Endothelial cell of umbilical vein (primary cell): Measurements from ENCODE around the gene DYNC1H1.

Experiments
- EZH2 ChIP-seq: IDR thresholded peaks from 2 replicates; pipeline ENCODE4 v1.6.1; 2012; ENCODE audit warnings: borderline replicate concordance, low read depth, mild to moderate bottlenecking, moderate library complexity, low read length, inconsistent platforms; ENCODE audit not compliant: severe bottlenecking
- FOS ChIP-seq: IDR thresholded peaks from 2 replicates; pipeline ENCODE4 v1.6.1; 2011; ENCODE audit warnings: mild to moderate bottlenecking, low read length, moderate library complexity, borderline replicate concordance; ENCODE audit not compliant: insufficient read depth
- GATA2 ChIP-seq: IDR thresholded peaks from 2 replicates; pipeline ENCODE4 v1.7.0; 2011; ENCODE audit warnings: low read depth, mild to moderate bottlenecking, moderate library complexity, mixed read lengths, low read length; ENCODE audit not compliant: insufficient read length, insufficient read depth
- JUN ChIP-seq: IDR thresholded peaks from 2 replicates; pipeline ENCODE4 v1.6.1; 2011; ENCODE audit warnings: borderline replicate concordance, low read depth; ENCODE audit not compliant: insufficient read length, insufficient read depth
- MAX ChIP-seq: IDR thresholded peaks from 2 replicates; pipeline ENCODE4 v1.6.1; 2011; ENCODE audit not compliant: insufficient read depth, insufficient read length
- MYC ChIP-seq: IDR thresholded peaks from one replicate; pipeline ENCODE4 v1.6.1; 2011; ENCODE audit warnings: mild to moderate bottlenecking, low read depth, low read length
- POLR2A ChIP-seq: IDR thresholded peaks from 2 replicates; pipeline ENCODE4 v1.6.1; 2012; ENCODE audit warnings: low read depth, mild to moderate bottlenecking, control low read depth, low read length
- POLR2AphosphoS5 ChIP-seq: IDR thresholded peaks from 2 replicates; pipeline ENCODE4 v1.6.1; 2012; ENCODE audit warnings: low read depth, mild to moderate bottlenecking, control low read depth, low read length, moderate library complexity; ENCODE audit not compliant: insufficient read depth
- TF ChIP-seq, protein P1 (sequence below), 2 donors: IDR thresholded peaks; 1 replicate in 1 of 2; 2 replicates in 1 of 2; pipeline ENCODE4 v1.5.1; 2011; ENCODE audit warnings: low read length in 2 of 2, mild to moderate bottlenecking in 2 of 2, moderate library complexity in 2 of 2, control low read depth in 1 of 2, inconsistent platforms in 1 of 2, low read depth in 1 of 2; ENCODE audit not compliant: insufficient read depth in 1 of 2; ENCODE audit errors: extremely low read depth in 1 of 2

- TF ChIP-seq, protein P1, sequence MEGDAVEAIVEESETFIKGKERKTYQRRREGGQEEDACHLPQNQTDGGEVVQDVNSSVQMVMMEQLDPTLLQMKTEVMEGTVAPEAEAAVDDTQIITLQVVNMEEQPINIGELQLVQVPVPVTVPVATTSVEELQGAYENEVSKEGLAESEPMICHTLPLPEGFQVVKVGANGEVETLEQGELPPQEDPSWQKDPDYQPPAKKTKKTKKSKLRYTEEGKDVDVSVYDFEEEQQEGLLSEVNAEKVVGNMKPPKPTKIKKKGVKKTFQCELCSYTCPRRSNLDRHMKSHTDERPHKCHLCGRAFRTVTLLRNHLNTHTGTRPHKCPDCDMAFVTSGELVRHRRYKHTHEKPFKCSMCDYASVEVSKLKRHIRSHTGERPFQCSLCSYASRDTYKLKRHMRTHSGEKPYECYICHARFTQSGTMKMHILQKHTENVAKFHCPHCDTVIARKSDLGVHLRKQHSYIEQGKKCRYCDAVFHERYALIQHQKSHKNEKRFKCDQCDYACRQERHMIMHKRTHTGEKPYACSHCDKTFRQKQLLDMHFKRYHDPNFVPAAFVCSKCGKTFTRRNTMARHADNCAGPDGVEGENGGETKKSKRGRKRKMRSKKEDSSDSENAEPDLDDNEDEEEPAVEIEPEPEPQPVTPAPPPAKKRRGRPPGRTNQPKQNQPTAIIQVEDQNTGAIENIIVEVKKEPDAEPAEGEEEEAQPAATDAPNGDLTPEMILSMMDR (IDR thresholded peaks at IDR 0.05; ENCODE audit: extremely low read depth in 1 of 2, insufficient read depth in 1 of 2, low read depth in 1 of 2, low read length in 2 of 2): no peak
- no peak for TF ChIP-seq POLR2AphosphoS5
- TF ChIP-seq POLR2A: no peak
- TF ChIP-seq MAX: no peak
- TF ChIP-seq JUN: no peak
- no peak for TF ChIP-seq EZH2
- TF ChIP-seq MYC: no peak
- TF ChIP-seq FOS: no peak
- TF ChIP-seq GATA2: no peak
These were observed 121.1 kb downstream of the DYNC1H1 start for GRCh38 chr14:102085488-102085887.
